D721Med (cell line): ENCODE data around the gene CPN2.

ENCODE experiments used
- DNase-seq: peaks from one replicate; pipeline ENCODE4 v3.0.0; 2011; ENCODE audit warnings: low spot score; ENCODE audit not compliant: insufficient read length
- FAIRE-seq: peaks from 2 replicates; lab custom pipeline; 2011; peaks lifted over from hg19 to GRCh38; lab: Jason Lieb, UNC
- CTCF ChIP-seq: IDR thresholded peaks from 2 replicates; pipeline ENCODE4 v1.5.1; 2012; ENCODE audit warnings: mild to moderate bottlenecking, control low read depth; ENCODE audit not compliant: insufficient read depth; ENCODE audit errors: missing control alignments

Gene CPN2

GRCh38 chr3:194296454-194297263 lies 54.5 kb downstream of the CPN2 start:
- no peak for FAIRE-seq
- no peak for DNase-seq
- TF ChIP-seq CTCF = no peak

GRCh38 chr3:194294895-194295214 lies 56.3 kb downstream of the CPN2 start:
- DNase-seq = no peak
- no peak for TF ChIP-seq CTCF
- no peak for FAIRE-seq

- TF ChIP-seq CTCF = no peak
- no peak for DNase-seq
- FAIRE-seq = no peak
Measured at GRCh38 chr3:194294199-194294894, 56.8 kb downstream of the CPN2 start.

GRCh38 chr3:194293546-194294198 lies 57.5 kb downstream of the CPN2 start:
- no peak for TF ChIP-seq CTCF
- DNase-seq (no peak), FAIRE-seq (no peak)

GRCh38 chr3:194292331-194292730 lies 58.8 kb downstream of the CPN2 start:
- no peak for TF ChIP-seq CTCF
- FAIRE-seq (no peak), DNase-seq (no peak)
